GM12878 (cell line): ENCODE data around the gene MGAT1. TPM values are rescaled to one million over a fixed set of nuclear protein-coding genes. Genes with fewer than 3 reads are reported as not detected.

ENCODE experiments used
- ATAC-seq: fragments of 200-7000 bp; cut with Tn5 transposase; 3 replicates; pipeline ENCODE4 v1.9.1; 2020; ENCODE audit warnings: mild to moderate bottlenecking, moderate library complexity
- BruUV-seq: library from RNA; stranded (reverse); fragments of 400-500 nt; replicated peaks from 2 replicates; lab custom pipeline; 2021; lab: Mats Ljungman, UMichigan
- CTCF ChIA-PET: fragments of 300-600 bp; sonication (Branson Sonifier 250); formaldehyde crosslinking; extraction: SDS; loops from one replicate; lab custom pipeline; 2021; ENCODE audit warnings: inconsistent platforms; lab: Yijun Ruan, JAX
- POLR2A ChIA-PET: fragments of 350-600 bp; formaldehyde crosslinking; extraction: SDS; loops from one replicate; lab custom pipeline; 2021; ENCODE audit warnings: inconsistent platforms; lab: Charles Lee
- RAD21 ChIA-PET: fragments of 300-600 bp; sonication (Branson Sonifier 250); formaldehyde crosslinking; loops from one replicate; lab custom pipeline; 2023; ENCODE audit warnings: antibody characterized with exemption; ENCODE audit not compliant: unreplicated experiment; lab: Charles Lee
- SMC1A ChIA-PET: fragments of 300-600 bp; sonication (Branson Sonifier 250); formaldehyde crosslinking; loops from one replicate; lab custom pipeline; 2023; ENCODE audit not compliant: unreplicated experiment, uncharacterized antibody; lab: Charles Lee
- DNase-seq: peaks from one replicate; pipeline ENCODE4 v3.0.0-alpha.2; 2011; ENCODE audit warnings: low read depth, low spot score
- FAIRE-seq: peaks from 3 replicates; lab custom pipeline; 2011; peaks lifted over from hg19 to GRCh38; lab: Jason Lieb, UNC
- H2AFZ ChIP-seq: 2 replicates; pipeline ENCODE4 v1.6.0; 2011; ENCODE audit warnings: low read depth, low read length, control low read depth; ENCODE audit not compliant: control insufficient read depth
- H3K27ac ChIP-seq: 2 replicates; pipeline ENCODE4 v1.5.1; 2011; ENCODE audit warnings: control low read depth; ENCODE audit not compliant: control insufficient read depth, insufficient read depth
- H3K27me3 ChIP-seq, 2 experiments: replicated peaks in 1 of 2; 2 replicates each; pipeline versions ENCODE4 v1.6.0 to v1.6.1; 2011; ENCODE audit warnings: low read length in 1 of 2; ENCODE audit not compliant: control insufficient read depth in 2 of 2, insufficient read depth in 2 of 2
- H3K36me3 ChIP-seq, 2 experiments: 2 replicates each; pipeline ENCODE4 v1.5.1; 2011; ENCODE audit warnings: low read length in 1 of 2; ENCODE audit not compliant: control insufficient read depth in 2 of 2, insufficient read depth in 2 of 2
- H3K4me1 ChIP-seq: 2 replicates; pipeline ENCODE4 v1.6.1; 2011; ENCODE audit warnings: mild to moderate bottlenecking, low read length, moderate library complexity, mixed read lengths; ENCODE audit not compliant: control insufficient read depth, insufficient read depth
- H3K4me2 ChIP-seq: 2 replicates; pipeline ENCODE4 v1.6.0; 2011; ENCODE audit warnings: control low read depth; ENCODE audit not compliant: control insufficient read depth, insufficient read depth
- H3K4me3 ChIP-seq: fragments of 200-600 bp; sonication (generic); 2 replicates; pipeline ENCODE4 v1.5.1; 2016
- H3K79me2 ChIP-seq: 2 replicates; pipeline ENCODE4 v1.6.0; 2011; ENCODE audit warnings: low read length; ENCODE audit not compliant: control insufficient read depth, insufficient read depth
- H3K9ac ChIP-seq: 2 replicates; pipeline ENCODE4 v1.8.0; 2011; ENCODE audit warnings: low read length, control low read depth, mixed read lengths; ENCODE audit not compliant: control insufficient read depth, insufficient read depth
- H3K9me3 ChIP-seq: replicated peaks from 3 replicates; pipeline ENCODE4 v1.5.1; 2011; ENCODE audit warnings: mild to moderate bottlenecking, low read length; ENCODE audit not compliant: control insufficient read depth, insufficient read depth
- H4K20me1 ChIP-seq: 2 replicates; pipeline ENCODE4 v1.6.0; 2011; ENCODE audit not compliant: control insufficient read depth, insufficient read depth
- EP300 ChIP-seq, 2 experiments: fragments of 150-350 bp in 1 of 2; IDR thresholded peaks; 2 replicates each; pipeline ENCODE4 v1.6.1; 2011 to 2012; ENCODE audit warnings: low read depth in 2 of 2, low read length in 2 of 2, borderline replicate concordance in 1 of 2, improper control_type of control experiment in 1 of 2, inconsistent platforms in 1 of 2; ENCODE audit not compliant: control insufficient read depth in 1 of 2
- FOXM1 ChIP-seq: IDR thresholded peaks from 2 replicates; pipeline ENCODE4 v1.6.1; 2012; ENCODE audit warnings: low read depth, mild to moderate bottlenecking, inconsistent platforms, low read length, moderate library complexity
- IRF3 ChIP-seq: fragments of 450-650 bp; IDR thresholded peaks from 2 replicates; pipeline ENCODE4 v1.6.1; 2014; ENCODE audit warnings: mild to moderate bottlenecking
- IRF5 ChIP-seq: fragments of 450-650 bp; IDR thresholded peaks from 2 replicates; pipeline ENCODE4 v1.6.1; 2017; ENCODE audit warnings: borderline replicate concordance
- JUND ChIP-seq: IDR thresholded peaks from 2 replicates; pipeline ENCODE4 v1.6.1; 2012; ENCODE audit warnings: low read depth, mild to moderate bottlenecking, low read length, improper control_type of control experiment, moderate library complexity
- MEF2B ChIP-seq: fragments of 450-650 bp; IDR thresholded peaks from 2 replicates; pipeline ENCODE4 v1.6.1; 2018; ENCODE audit warnings: mild to moderate bottlenecking, moderate library complexity; ENCODE audit not compliant: partially characterized antibody, poor library complexity, severe bottlenecking
- NKRF ChIP-seq: fragments of 450-650 bp; conservative IDR thresholded peaks from 2 replicates; pipeline ENCODE4 v1.6.1; 2017; ENCODE audit warnings: mild to moderate bottlenecking, moderate library complexity
- REST ChIP-seq: IDR thresholded peaks from 2 replicates; pipeline ENCODE4 v1.6.1; 2012; ENCODE audit warnings: mild to moderate bottlenecking, low read depth, low read length
- STAT3 ChIP-seq: IDR thresholded peaks from 2 replicates; pipeline ENCODE4 v1.6.1; 2011; ENCODE audit warnings: low read depth, low read length, improper control_type of control experiment
- WGBS: methylation state at CpG from one replicate; pipeline ENCODE4 v1.1.6; 2016; ENCODE audit warnings: low lambda C conversion rate; ENCODE audit not compliant: insufficient replicate concordance, insufficient coverage; ENCODE audit errors: missing lambda C conversion rate; 5-methylcytosine and 5-hydroxymethylcytosine counted together
- in situ Hi-C: fragments of 300-500 bp; cut with MboI; formaldehyde crosslinking; loops from 9 replicates; pipeline ENCODE4 v1.14.3; 2018; ENCODE audit warnings: mixed read lengths
- intact Hi-C: fragments of 100-400 bp; cut with micrococcal nuclease; formaldehyde crosslinking; loops from one replicate; pipeline ENCODE4 v1.14.2; 2022; ENCODE audit not compliant: unreplicated experiment
- polyA plus RNA-seq, 11 experiments: library from polyadenylated mRNA; depleted of rRNA in 4 of 11; unstranded in 6 of 11; stranded (reverse) in 5 of 11; fragments of >200 nt; fragmentation: Nextera tagmentation in 4 of 11; fragmentation: Illumina TruSeq in 1 of 11; extraction: Ambion mirVana in 4 of 11; extraction: Trizol in 1 of 11; gene quantifications; 1 replicate in 1 of 11; 2 replicates in 10 of 11; pipeline versions ENCODE4 v1.2.1 to v1.2.3, GENCODE V29; 2011 to 2016; ENCODE audit warnings: inconsistent platforms in 2 of 11, missing spikeins in 2 of 11, low read depth in 1 of 11
- total RNA-seq, 4 experiments: library from RNA; depleted of rRNA in 3 of 4; stranded (reverse); fragments of >200 nt in 3 of 4; fragmentation: Illumina TruSeq in 1 of 4; extraction: Trizol in 1 of 4; gene quantifications; 2 replicates each; pipeline versions ENCODE4 v1.2.1 to v1.2.3, GENCODE V29; 2013 to 2021

The MGAT1 gene
- total and polyA plus RNA-seq, 10 of the 15 experiments (the other 5 are each of a cell fraction or from before 2014, with no cell fraction given) = 3.1 to 88.4 (median 62.7) TPM

- TF ChIP-seq REST (no peak), EP300 (IDR thresholded peaks at IDR 0.05; ENCODE audit: borderline replicate concordance in 1 of 2, control insufficient read depth in 1 of 2, low read depth in 2 of 2, low read length in 2 of 2) (no peak)
Measured at GRCh38 chr5:180786531-180787398, 15.8 kb downstream of the MGAT1 start (continued).

- POLR2A ChIA-PET = interaction anchor here (1.0 kb wide), 2 partner anchors 45 to 99 kb away, joined by 3 to 4 read pairs; no protein-coding TSS in a partner anchor
- H3K4me2 ChIP-seq = no peak overlapping the region
- intact Hi-C loops = loop anchor here (2.0 kb wide), 1 partner anchor 83 kb away; no protein-coding TSS in a partner anchor
- H2AFZ ChIP-seq = no peak overlapping the region
- H3K27me3 ChIP-seq = no peaks in the 10 kb centered on the region
- ATAC-seq (no peak), DNase-seq (no peak), FAIRE-seq (no peak)
- BruUV-seq = no TSS peak
- no peaks in the 10 kb centered on the region; the same call in 1 of the 2 replicates for H3K79me2 ChIP-seq
- CTCF ChIA-PET = interaction anchor here (0.8 to 7.0 kb wide), 7 partner anchors 10 to 382 kb away, joined by 3 to 50 read pairs (median 3); no protein-coding TSS in a partner anchor
- RAD21 ChIA-PET = interaction anchor here (0.7 to 1.0 kb wide), 4 partner anchors 10 to 75 kb away, joined by 3 read pairs; no protein-coding TSS in a partner anchor
- H3K27ac ChIP-seq = no peak overlapping the region
- peaks cover 9 to 12% of the 10 kb centered on the region in 2 experiments; a peak in 3 of 4 replicates for H3K36me3 ChIP-seq
- H3K4me3 ChIP-seq = no peak overlapping the region
- 44% methylated on average over 5 of the region's 5 CpGs for WGBS
- H3K4me1 ChIP-seq = no peaks in the 10 kb centered on the region
- no peak overlapping the region for H3K9ac ChIP-seq
- SMC1A ChIA-PET = interaction anchor here (1.1 kb wide), 2 partner anchors 13 to 75 kb away, joined by 3 to 4 read pairs; no protein-coding TSS in a partner anchor
- H3K9me3 ChIP-seq = no peaks in the 10 kb centered on the region
- no peaks in the 10 kb centered on the region for H4K20me1 ChIP-seq
- in situ Hi-C loops = no loop called here
- TF ChIP-seq FOXM1 = no peak
- no peak for TF ChIP-seq IRF3
- no peak for TF ChIP-seq MEF2B
- TF ChIP-seq NKRF = no peak
- no peak for TF ChIP-seq STAT3
- no peak for TF ChIP-seq JUND
- no peak for TF ChIP-seq IRF5
Measured at GRCh38 chr5:180785794-180786221, 16.8 kb downstream of the MGAT1 start.
